Measurements from ENCODE around the gene WDHD1.

DNA sequence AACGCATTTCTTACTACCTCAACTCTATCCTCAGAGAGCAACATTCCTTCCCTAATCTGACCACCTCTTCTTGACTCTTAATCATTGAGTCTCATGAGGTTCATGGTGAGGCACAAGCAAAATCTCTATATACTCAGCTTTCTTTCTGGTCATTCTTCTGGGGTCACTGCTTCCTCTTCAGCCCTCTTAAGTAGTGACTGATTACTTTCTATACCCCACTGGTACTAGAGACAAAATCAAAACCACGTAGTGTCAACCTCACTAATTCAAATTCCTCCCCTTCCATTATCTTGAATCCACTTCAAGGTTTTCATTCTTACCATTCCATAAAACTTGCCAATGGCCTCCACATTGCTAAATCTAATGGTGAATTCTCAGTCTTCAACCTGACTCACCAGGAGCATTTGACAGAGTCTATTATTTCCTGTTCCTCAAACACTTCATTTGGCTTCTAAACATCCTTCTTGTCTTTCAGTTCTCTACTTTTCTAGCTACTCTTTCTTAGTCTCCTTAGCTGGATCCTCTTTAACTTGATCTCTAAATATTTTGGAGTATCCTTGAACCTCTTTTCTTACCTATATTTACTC, 6.8 kb downstream of the WDHD1 start:
- TF ChIP-seq, protein P1, sequence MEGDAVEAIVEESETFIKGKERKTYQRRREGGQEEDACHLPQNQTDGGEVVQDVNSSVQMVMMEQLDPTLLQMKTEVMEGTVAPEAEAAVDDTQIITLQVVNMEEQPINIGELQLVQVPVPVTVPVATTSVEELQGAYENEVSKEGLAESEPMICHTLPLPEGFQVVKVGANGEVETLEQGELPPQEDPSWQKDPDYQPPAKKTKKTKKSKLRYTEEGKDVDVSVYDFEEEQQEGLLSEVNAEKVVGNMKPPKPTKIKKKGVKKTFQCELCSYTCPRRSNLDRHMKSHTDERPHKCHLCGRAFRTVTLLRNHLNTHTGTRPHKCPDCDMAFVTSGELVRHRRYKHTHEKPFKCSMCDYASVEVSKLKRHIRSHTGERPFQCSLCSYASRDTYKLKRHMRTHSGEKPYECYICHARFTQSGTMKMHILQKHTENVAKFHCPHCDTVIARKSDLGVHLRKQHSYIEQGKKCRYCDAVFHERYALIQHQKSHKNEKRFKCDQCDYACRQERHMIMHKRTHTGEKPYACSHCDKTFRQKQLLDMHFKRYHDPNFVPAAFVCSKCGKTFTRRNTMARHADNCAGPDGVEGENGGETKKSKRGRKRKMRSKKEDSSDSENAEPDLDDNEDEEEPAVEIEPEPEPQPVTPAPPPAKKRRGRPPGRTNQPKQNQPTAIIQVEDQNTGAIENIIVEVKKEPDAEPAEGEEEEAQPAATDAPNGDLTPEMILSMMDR (IDR thresholded peaks at IDR 0.05), result no peak
- TF ChIP-seq POLR2A (IDR thresholded peaks at IDR 0.05) (no peak), POLR2AphosphoS5 (IDR thresholded peaks at IDR 0.05) (no peak)

All from upper lobe of left lung (tissue), 4 donors.